ENCODE results near the gene COIL. TPM values are rescaled to one million over a fixed set of nuclear protein-coding genes. Genes with fewer than 3 reads are reported as not detected.
"Not testable (repeated sequence)": the region's sequence is repeated elsewhere in the genome, so short reads cannot be mapped to it uniquely, and the experiment has no call there.

The COIL gene
- total RNA-seq, 1 donor: 11.9 TPM

- Histone ChIP-seq H3K36me3 (ENCODE audit: insufficient read depth, low read length) (peaks cover 37% of the 10 kb centered on the region), H3K79me2 (ENCODE audit: insufficient read depth, low read length) (no peaks in the 10 kb centered on the region), H3K4me1 (ENCODE audit: insufficient read depth, low read length) (peaks cover 3% of the 10 kb centered on the region), H3K27ac (ENCODE audit: low read depth, low read length) (peak overlapping the region; percentile 39), H3K4me3 (ENCODE audit: insufficient read depth, low read length) (no peak overlapping the region), H3K27me3 (ENCODE audit: insufficient read depth, low read length) (no peaks in the 10 kb centered on the region), H3K9me3 (ENCODE audit: low read depth, low read length) (no peaks in the 10 kb centered on the region), H4K20me1 (ENCODE audit: insufficient read depth, low read length) (no peaks in the 10 kb centered on the region), H2AFZ (ENCODE audit: low read length) (no peak overlapping the region), H3K4me2 (ENCODE audit: insufficient read depth, low read length) (no peak overlapping the region)
- DNase-seq (ENCODE audit: insufficient read length, low spot score, missing footprints): peak; percentile 86
- TF ChIP-seq, protein P1, sequence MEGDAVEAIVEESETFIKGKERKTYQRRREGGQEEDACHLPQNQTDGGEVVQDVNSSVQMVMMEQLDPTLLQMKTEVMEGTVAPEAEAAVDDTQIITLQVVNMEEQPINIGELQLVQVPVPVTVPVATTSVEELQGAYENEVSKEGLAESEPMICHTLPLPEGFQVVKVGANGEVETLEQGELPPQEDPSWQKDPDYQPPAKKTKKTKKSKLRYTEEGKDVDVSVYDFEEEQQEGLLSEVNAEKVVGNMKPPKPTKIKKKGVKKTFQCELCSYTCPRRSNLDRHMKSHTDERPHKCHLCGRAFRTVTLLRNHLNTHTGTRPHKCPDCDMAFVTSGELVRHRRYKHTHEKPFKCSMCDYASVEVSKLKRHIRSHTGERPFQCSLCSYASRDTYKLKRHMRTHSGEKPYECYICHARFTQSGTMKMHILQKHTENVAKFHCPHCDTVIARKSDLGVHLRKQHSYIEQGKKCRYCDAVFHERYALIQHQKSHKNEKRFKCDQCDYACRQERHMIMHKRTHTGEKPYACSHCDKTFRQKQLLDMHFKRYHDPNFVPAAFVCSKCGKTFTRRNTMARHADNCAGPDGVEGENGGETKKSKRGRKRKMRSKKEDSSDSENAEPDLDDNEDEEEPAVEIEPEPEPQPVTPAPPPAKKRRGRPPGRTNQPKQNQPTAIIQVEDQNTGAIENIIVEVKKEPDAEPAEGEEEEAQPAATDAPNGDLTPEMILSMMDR (IDR thresholded peaks at IDR 0.05; ENCODE audit: extremely low read depth, low read depth, low read length): peak; percentile 69
These were observed 20.9 kb downstream of the COIL start for GRCh38 chr17:56939869-56940484.

DNA sequence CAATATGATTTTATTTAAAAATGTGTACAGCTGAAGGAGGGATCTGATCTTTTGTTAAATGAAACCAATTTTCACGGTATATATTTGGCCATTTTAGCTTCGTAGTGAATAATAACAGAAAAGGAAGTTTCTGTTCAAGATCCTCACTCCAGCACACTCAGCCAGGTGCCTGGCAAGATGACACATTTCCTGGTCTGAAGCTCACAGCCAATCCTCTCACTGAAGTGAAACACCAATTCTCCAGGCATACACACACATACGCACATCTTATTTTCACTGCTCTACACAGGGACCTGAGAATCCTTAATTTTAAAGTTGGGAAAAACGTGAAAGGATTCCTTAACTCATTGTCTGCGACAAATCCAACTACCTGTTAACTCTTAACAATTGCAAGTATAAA lies 22.6 kb downstream of the COIL start:
- not testable (repeated sequence) for DNase-seq (ENCODE audit: insufficient read length, low spot score, missing footprints)
- H3K36me3 ChIP-seq (ENCODE audit: insufficient read depth, low read length): peaks cover 26% of the 10 kb centered on the region

GRCh38 chr17:56937687-56938086 lies 23.2 kb downstream of the COIL start:
- no peak overlapping the region for H3K4me3 ChIP-seq (ENCODE audit: insufficient read depth, low read length)
- no peaks in the 10 kb centered on the region for H3K27me3 ChIP-seq (ENCODE audit: insufficient read depth, low read length)
- no peak for DNase-seq (ENCODE audit: insufficient read length, low spot score, missing footprints)
- H3K27ac ChIP-seq (ENCODE audit: low read depth, low read length): no peak overlapping the region
- no peaks in the 10 kb centered on the region for H4K20me1 ChIP-seq (ENCODE audit: insufficient read depth, low read length)
- no peaks in the 10 kb centered on the region for H3K9me3 ChIP-seq (ENCODE audit: low read depth, low read length)
- TF ChIP-seq, protein P1 (IDR thresholded peaks at IDR 0.05; ENCODE audit: extremely low read depth, low read depth, low read length): no peak
- H3K79me2 ChIP-seq (ENCODE audit: insufficient read depth, low read length): no peaks in the 10 kb centered on the region
- H3K36me3 ChIP-seq (ENCODE audit: insufficient read depth, low read length): peaks cover 26% of the 10 kb centered on the region
- no peak overlapping the region for H3K4me2 ChIP-seq (ENCODE audit: insufficient read depth, low read length)
- H3K4me1 ChIP-seq (ENCODE audit: insufficient read depth, low read length): peaks cover 3% of the 10 kb centered on the region
- H2AFZ ChIP-seq (ENCODE audit: low read length): no peak overlapping the region

More for the DNA sequence above, 22.6 kb downstream of the COIL start:
- not testable (repeated sequence) for H3K9me3 ChIP-seq (ENCODE audit: low read depth, low read length); H3K79me2 ChIP-seq (ENCODE audit: insufficient read depth, low read length); H3K4me3 ChIP-seq (ENCODE audit: insufficient read depth, low read length); H3K4me2 ChIP-seq (ENCODE audit: insufficient read depth, low read length); H3K27ac ChIP-seq (ENCODE audit: low read depth, low read length); H3K27me3 ChIP-seq (ENCODE audit: insufficient read depth, low read length); H3K4me1 ChIP-seq (ENCODE audit: insufficient read depth, low read length); H2AFZ ChIP-seq (ENCODE audit: low read length); H4K20me1 ChIP-seq (ENCODE audit: insufficient read depth, low read length)

- H3K36me3 ChIP-seq (ENCODE audit: insufficient read depth, low read length): peaks cover 26% of the 10 kb centered on the region
- no peaks in the 10 kb centered on the region for H3K9me3 ChIP-seq (ENCODE audit: low read depth, low read length)
- TF ChIP-seq, protein P1 (IDR thresholded peaks at IDR 0.05; ENCODE audit: extremely low read depth, low read depth, low read length): no peak
- no peak overlapping the region for H3K4me3 ChIP-seq (ENCODE audit: insufficient read depth, low read length)
- no peaks in the 10 kb centered on the region for H4K20me1 ChIP-seq (ENCODE audit: insufficient read depth, low read length)
- H3K4me2 ChIP-seq (ENCODE audit: insufficient read depth, low read length): no peak overlapping the region
- no peaks in the 10 kb centered on the region for H3K27me3 ChIP-seq (ENCODE audit: insufficient read depth, low read length)
- H3K79me2 ChIP-seq (ENCODE audit: insufficient read depth, low read length): no peaks in the 10 kb centered on the region
- no peak overlapping the region for H3K27ac ChIP-seq (ENCODE audit: low read depth, low read length)
- H2AFZ ChIP-seq (ENCODE audit: low read length): no peak overlapping the region
- DNase-seq (ENCODE audit: insufficient read length, low spot score, missing footprints): no peak
- peaks cover 3% of the 10 kb centered on the region for H3K4me1 ChIP-seq (ENCODE audit: insufficient read depth, low read length)
These were observed 24.0 kb downstream of the COIL start for GRCh38 chr17:56936697-56937322.
